ENCODE results near the gene APMAP.
"Not testable (repeated sequence)": the region's sequence is repeated elsewhere in the genome, so short reads cannot be mapped to it uniquely, and the experiment has no call there.

The APMAP gene

GRCh38 chr20:24930724-24931688 is 61.5 kb downstream of the APMAP start:
- not testable (repeated sequence) for DNase-seq (ENCODE audit: low read depth)

GRCh38 chr20:24929867-24930723 is 62.5 kb downstream of the APMAP start:
- DNase-seq (ENCODE audit: low read depth) = not testable (repeated sequence)

- not testable (repeated sequence) for DNase-seq (ENCODE audit: low read depth)
Observed at GRCh38 chr20:24929259-24929658, 63.3 kb downstream of the APMAP start.

- not testable (repeated sequence) for DNase-seq (ENCODE audit: low read depth)
Observed at GRCh38 chr20:24920706-24921105, 71.8 kb downstream of the APMAP start.

GRCh38 chr20:24919665-24920064 is 72.9 kb downstream of the APMAP start:
- DNase-seq (ENCODE audit: low read depth) = not testable (repeated sequence)

GRCh38 chr20:24918579-24919566 is 73.7 kb downstream of the APMAP start:
- no peak for DNase-seq (ENCODE audit: low read depth)

- peak; percentile 14 for DNase-seq (ENCODE audit: low read depth)
Observed at GRCh38 chr20:24917797-24918578, 74.6 kb downstream of the APMAP start.

- no peak for DNase-seq (ENCODE audit: low read depth)
Observed at GRCh38 chr20:24917056-24917455, 75.5 kb downstream of the APMAP start.

- no peak for DNase-seq (ENCODE audit: low read depth)
Observed at GRCh38 chr20:24916412-24916811, 76.1 kb downstream of the APMAP start.

- DNase-seq (ENCODE audit: low read depth) = no peak
Observed at GRCh38 chr20:24915892-24916291, 76.7 kb downstream of the APMAP start.

- DNase-seq (ENCODE audit: low read depth) = no peak
Observed at GRCh38 chr20:24915440-24915839, 77.1 kb downstream of the APMAP start.

GRCh38 chr20:24914388-24915241 is 77.9 kb downstream of the APMAP start:
- DNase-seq (ENCODE audit: low read depth) = no peak

- DNase-seq (ENCODE audit: low read depth) = no peak
Observed at GRCh38 chr20:24913076-24913628, 79.4 kb downstream of the APMAP start.

Data from activated T-cell treated with anti-CD3 and anti-CD28 coated beads for 24 hours (primary cell).